Breast epithelium (tissue), 4 donors: ENCODE results near the gene AAR2. TPM values are rescaled to one million over a fixed set of nuclear protein-coding genes. Genes with fewer than 3 reads are reported as not detected.

Source experiments
- DNase-seq, 2 donors: peaks; one replicate each; pipeline ENCODE4 v3.0.0-alpha.2; 2019; ENCODE audit warnings: low spot score in 2 of 2
- H3K27ac ChIP-seq, 2 donors: fragments of 200-600 bp; sonication (generic) in 1 of 2; one replicate each; pipeline ENCODE4 v1.5.1; 2016 to 2019; ENCODE audit warnings: mild to moderate bottlenecking in 1 of 2
- H3K27me3 ChIP-seq, 2 donors: fragments of 200-600 bp; sonication (generic) in 1 of 2; one replicate each; pipeline versions ENCODE4 v1.5.1 to v1.6.0; 2017 to 2019; ENCODE audit warnings: control low read depth in 1 of 2, mild to moderate bottlenecking in 1 of 2
- H3K36me3 ChIP-seq: fragments of 200-600 bp; one replicate; pipeline ENCODE4 v1.5.1; 2019
- H3K4me1 ChIP-seq, 2 donors: fragments of 200-600 bp; sonication (generic); one replicate each; pipeline ENCODE4 v1.5.1; 2016 to 2019; ENCODE audit warnings: control low read depth in 1 of 2
- H3K4me3 ChIP-seq, 3 donors: fragments of 200-600 bp; sonication (generic); 1 replicate in 2 of 3; 2 replicates in 1 of 3; pipeline ENCODE4 v1.5.1; 2016 to 2019; ENCODE audit warnings: mild to moderate bottlenecking in 3 of 3, moderate library complexity in 2 of 3
- H3K9me3 ChIP-seq, 2 donors: fragments of 200-600 bp; sonication (generic) in 1 of 2; one replicate each; pipeline ENCODE4 v1.5.1; 2016 to 2019; ENCODE audit warnings: control low read depth in 1 of 2
- CTCF ChIP-seq, 3 donors: fragments of 450-650 bp; IDR thresholded peaks; one replicate each; pipeline ENCODE4 v1.5.1; 2016 to 2017; ENCODE audit warnings: antibody characterized with exemption in 3 of 3, mild to moderate bottlenecking in 3 of 3, moderate library complexity in 3 of 3
- POLR2A ChIP-seq: fragments of 450-650 bp; IDR thresholded peaks from one replicate; pipeline ENCODE4 v1.6.1; 2016; ENCODE audit warnings: antibody characterized with exemption, mild to moderate bottlenecking, moderate library complexity
- POLR2AphosphoS5 ChIP-seq, 3 donors: sonication (generic); formaldehyde crosslinking; IDR thresholded peaks; one replicate each; pipeline ENCODE4 v1.6.1; 2017; ENCODE audit warnings: antibody characterized with exemption in 3 of 3
- intact Hi-C: fragments of 100-400 bp; cut with DNase I; formaldehyde crosslinking; loops from one replicate; pipeline ENCODE4 v1.15.1; 2023; ENCODE audit warnings: low total_unique reads
- total RNA-seq, 3 donors: library from RNA; depleted of rRNA; stranded (reverse); fragments of >200 nt; gene quantifications; one replicate each; pipeline ENCODE4 v1.1.0, GENCODE V29; 2016

Gene AAR2
- total RNA-seq, 3 donors from 2014 or later = 32.1 to 38.5 (median 36.5) TPM

- Histone ChIP-seq H3K9me3 (no peaks in the 10 kb centered on the region), H3K36me3 (no peaks in the 10 kb centered on the region), H3K4me3 (no peak overlapping the region), H3K4me1 (peaks cover 0 to 2% of the 10 kb centered on the region in 2 donors), H3K27ac (no peak overlapping the region), H3K27me3 (peaks cover 0 to 60% of the 10 kb centered on the region in 2 donors)
- TF ChIP-seq CTCF (IDR thresholded peaks at IDR 0.05) = no peak
- TF ChIP-seq POLR2A = no peak
- intact Hi-C loops = loop anchor here (1.0 kb wide), 1 partner anchor 23 kb away; no protein-coding TSS in a partner anchor
- no peak for DNase-seq
These were observed 65.3 kb downstream of the AAR2 start for GRCh38 chr20:36301359-36302119.

GRCh38 chr20:36303020-36303595 is 66.8 kb downstream of the AAR2 start:
- TF ChIP-seq POLR2AphosphoS5 (IDR thresholded peaks at IDR 0.05) (no peak), CTCF (IDR thresholded peaks at IDR 0.05) (no peak), POLR2A (no peak)
- peaks cover 0 to 7% of the 10 kb centered on the region in 2 donors for H3K4me1 ChIP-seq
- no peaks in the 10 kb centered on the region for H3K9me3 ChIP-seq
- DNase-seq = no peak
- no peak overlapping the region for H3K4me3 ChIP-seq
- intact Hi-C loops = no loop called here
- H3K36me3 ChIP-seq = no peaks in the 10 kb centered on the region
- H3K27me3 ChIP-seq = peaks cover 5 to 71% of the 10 kb centered on the region in 2 donors
- H3K27ac ChIP-seq = no peak overlapping the region

GRCh38 chr20:36303831-36304230 is 67.6 kb downstream of the AAR2 start:
- TF ChIP-seq POLR2A (no peak), POLR2AphosphoS5 (IDR thresholded peaks at IDR 0.05) (no peak), CTCF (IDR thresholded peaks at IDR 0.05) (no peak)
- H3K4me3 ChIP-seq = no peak overlapping the region
- H3K9me3 ChIP-seq = no peaks in the 10 kb centered on the region
- peaks cover 0 to 7% of the 10 kb centered on the region in 2 donors for H3K4me1 ChIP-seq
- no peak overlapping the region for H3K27ac ChIP-seq
- no peak for DNase-seq
- peaks cover 5 to 76% of the 10 kb centered on the region in 2 donors for H3K27me3 ChIP-seq
- intact Hi-C loops = no loop called here
- H3K36me3 ChIP-seq = no peaks in the 10 kb centered on the region

- Histone ChIP-seq H3K9me3 (no peaks in the 10 kb centered on the region), H3K4me3 (no peak overlapping the region), H3K27ac (no peak overlapping the region), H3K36me3 (no peaks in the 10 kb centered on the region), H3K4me1 (peaks cover 0 to 7% of the 10 kb centered on the region in 2 donors), H3K27me3 (peaks cover 5 to 70% of the 10 kb centered on the region in 2 donors)
- intact Hi-C loops = no loop called here
- DNase-seq = no peak
- no peak for TF ChIP-seq POLR2AphosphoS5 (IDR thresholded peaks at IDR 0.05)
- TF ChIP-seq POLR2A = no peak
- no peak for TF ChIP-seq CTCF (IDR thresholded peaks at IDR 0.05)
These were observed 68.7 kb downstream of the AAR2 start for GRCh38 chr20:36304786-36305495.
